IMR-90 (cell line): ENCODE data around the gene GPR176. TPM values are rescaled to one million over a fixed set of nuclear protein-coding genes. Genes with fewer than 3 reads are reported as not detected.

Experiments used
- ATAC-seq: fragments of 200-7000 bp; cut with Tn5 transposase; 2 replicates; pipeline ENCODE4 v1.9.1; 2020; ENCODE audit warnings: low read depth, mild to moderate bottlenecking, moderate library complexity
- BruUV-seq: library from RNA; stranded (reverse); fragments of 400-500 nt; replicated peaks from 2 replicates; lab custom pipeline; 2021; lab: Mats Ljungman, UMichigan
- CTCF ChIA-PET: fragments of 300-600 bp; formaldehyde crosslinking; extraction: SDS; loops from one replicate; lab custom pipeline; 2021; ENCODE audit warnings: antibody characterized with exemption; lab: Yijun Ruan, JAX
- POLR2A ChIA-PET: fragments of 300-600 bp; sonication (Branson Sonifier 250); formaldehyde crosslinking; loops from one replicate; lab custom pipeline; 2022; ENCODE audit warnings: antibody characterized with exemption; ENCODE audit not compliant: unreplicated experiment; lab: Charles Lee
- DNase-seq: peaks from one replicate; pipeline ENCODE4 v3.0.0; 2013
- H2AFZ ChIP-seq: replicated peaks from 2 replicates; pipeline ENCODE3; 2013; ENCODE audit warnings: low read length, mild to moderate bottlenecking; ENCODE audit not compliant: poor library complexity
- H2AK5ac ChIP-seq: 2 replicates; pipeline ENCODE4 v1.6.1; 2013; ENCODE audit warnings: low read depth, low read length, inconsistent platforms
- H2AK9ac ChIP-seq: replicated peaks from 2 replicates; pipeline ENCODE3; 2013; ENCODE audit warnings: mild to moderate bottlenecking, low read depth, low read length, moderate library complexity; ENCODE audit not compliant: poor library complexity
- H2BK120ac ChIP-seq: 2 replicates; pipeline ENCODE4 v1.6.1; 2013; ENCODE audit warnings: low read depth, low read length, inconsistent platforms
- H2BK15ac ChIP-seq: 3 replicates; pipeline ENCODE4 v1.6.1; 2013; ENCODE audit warnings: low read depth, low read length, inconsistent platforms
- H2BK20ac ChIP-seq: 2 replicates; pipeline ENCODE4 v1.6.1; 2013; ENCODE audit warnings: low read depth, mild to moderate bottlenecking, inconsistent platforms, low read length, moderate library complexity
- H2BK5ac ChIP-seq: 2 replicates; pipeline ENCODE4 v1.6.1; 2013; ENCODE audit warnings: mild to moderate bottlenecking, low read depth, low read length, inconsistent platforms; ENCODE audit not compliant: poor library complexity, severe bottlenecking
- H3K14ac ChIP-seq: replicated peaks from 2 replicates; pipeline ENCODE4 v1.6.1; 2013; ENCODE audit warnings: low read depth, low read length, inconsistent platforms
- H3K18ac ChIP-seq: 2 replicates; pipeline ENCODE4 v1.6.1; 2013; ENCODE audit warnings: low read depth, low read length, control low read depth
- H3K23ac ChIP-seq: 2 replicates; pipeline ENCODE4 v1.6.1; 2013; ENCODE audit warnings: low read depth, low read length, inconsistent platforms
- H3K27ac ChIP-seq: 2 replicates; pipeline ENCODE4 v1.5.1; 2013; ENCODE audit warnings: mild to moderate bottlenecking, control low read depth, low read length; ENCODE audit not compliant: insufficient read depth
- H3K27me3 ChIP-seq: 2 replicates; pipeline ENCODE4 v1.6.1; 2013; ENCODE audit warnings: low read length; ENCODE audit not compliant: control insufficient read depth, insufficient read depth
- H3K36me3 ChIP-seq: 2 replicates; pipeline ENCODE4 v1.6.1; 2013; ENCODE audit warnings: low read length, mixed read lengths; ENCODE audit not compliant: control insufficient read depth, insufficient read depth
- H3K4ac ChIP-seq: 2 replicates; pipeline ENCODE4 v1.6.1; 2013; ENCODE audit warnings: low read depth, low read length, inconsistent platforms
- H3K4me1 ChIP-seq: 2 replicates; pipeline ENCODE4 v1.6.1; 2013; ENCODE audit warnings: low read length, mixed read lengths; ENCODE audit not compliant: control insufficient read depth, insufficient read depth
- H3K4me2 ChIP-seq: 2 replicates; pipeline ENCODE4 v1.6.1; 2013; ENCODE audit warnings: low read depth, mild to moderate bottlenecking, control low read depth, low read length, moderate library complexity
- H3K4me3 ChIP-seq: 2 replicates; pipeline ENCODE4 v1.5.1; 2013; ENCODE audit warnings: low read depth, mild to moderate bottlenecking, control low read depth, low read length, moderate library complexity; ENCODE audit not compliant: insufficient read depth
- H3K56ac ChIP-seq: 2 replicates; pipeline ENCODE4 v1.6.1; 2013; ENCODE audit warnings: low read length, inconsistent platforms; ENCODE audit not compliant: insufficient read depth; ENCODE audit errors: extremely low read depth
- H3K79me1 ChIP-seq, 2 experiments: 2 replicates each; pipeline ENCODE4 v1.6.1; 2013; ENCODE audit warnings: low read length in 2 of 2, inconsistent platforms in 1 of 2, low read depth in 1 of 2
- H3K9ac ChIP-seq: 2 replicates; pipeline ENCODE4 v1.6.1; 2013; ENCODE audit warnings: low read depth, low read length, control low read depth
- H3K9me1 ChIP-seq: 2 replicates; pipeline ENCODE4 v1.6.1; 2013; ENCODE audit warnings: low read length, inconsistent platforms; ENCODE audit not compliant: insufficient read depth
- H3K9me3 ChIP-seq: 2 replicates; pipeline ENCODE4 v1.6.1; 2013; ENCODE audit warnings: low read length; ENCODE audit not compliant: control insufficient read depth, insufficient read depth
- H4K20me1 ChIP-seq: 2 replicates; pipeline ENCODE4 v1.6.1; 2013; ENCODE audit warnings: low read length, inconsistent platforms; ENCODE audit not compliant: insufficient read depth
- H4K5ac ChIP-seq: 2 replicates; pipeline ENCODE4 v1.6.1; 2013; ENCODE audit warnings: mild to moderate bottlenecking, low read depth, low read length, control low read depth
- H4K8ac ChIP-seq, 2 experiments: 2 replicates each; pipeline ENCODE4 v1.6.1; 2013; ENCODE audit warnings: low read depth in 2 of 2, low read length in 2 of 2, control low read depth in 1 of 2, inconsistent platforms in 1 of 2
- H4K91ac ChIP-seq: 2 replicates; pipeline ENCODE4 v1.6.1; 2013; ENCODE audit warnings: low read depth, low read length, inconsistent platforms; ENCODE audit not compliant: insufficient read depth
- CHD1 ChIP-seq: IDR thresholded peaks from 2 replicates; pipeline ENCODE4 v1.6.1; 2012; ENCODE audit warnings: low read depth, low read length, improper control_type of control experiment
- FOS ChIP-seq: fragments of 150-350 bp; IDR thresholded peaks from 2 replicates; pipeline ENCODE4 v1.6.1; 2016; ENCODE audit warnings: low read depth, low read length
- MAFK ChIP-seq: IDR thresholded peaks from 2 replicates; pipeline ENCODE4 v1.6.1; 2012; ENCODE audit warnings: low read depth, low read length, improper control_type of control experiment
- MAZ ChIP-seq: IDR thresholded peaks from 2 replicates; pipeline ENCODE4 v1.6.1; 2012; ENCODE audit warnings: low read depth, mild to moderate bottlenecking, low read length, improper control_type of control experiment, moderate library complexity, borderline replicate concordance
- POLR2A ChIP-seq: IDR thresholded peaks from 2 replicates; pipeline ENCODE4 v1.6.1; 2012; ENCODE audit warnings: mild to moderate bottlenecking, low read depth, low read length
- RAD21 ChIP-seq: IDR thresholded peaks from 2 replicates; pipeline ENCODE4 v1.6.1; 2012; ENCODE audit warnings: low read length, improper control_type of control experiment
- RCOR1 ChIP-seq: IDR thresholded peaks from 2 replicates; pipeline ENCODE4 v1.6.1; 2012; ENCODE audit warnings: mild to moderate bottlenecking, low read length, improper control_type of control experiment; ENCODE audit not compliant: insufficient replicate concordance
- RFX5 ChIP-seq: IDR thresholded peaks from 2 replicates; pipeline ENCODE4 v1.8.0; 2012; ENCODE audit warnings: low read depth, mild to moderate bottlenecking, low read length, moderate library complexity
- SMC3 ChIP-seq: fragments of 150-350 bp; IDR thresholded peaks from 2 replicates; pipeline ENCODE4 v1.6.1; 2016; ENCODE audit warnings: low read depth, mild to moderate bottlenecking, antibody characterized with exemption, low read length, moderate library complexity
- WGBS, 2 experiments: methylation state at CpG; one replicate each; pipeline versions ENCODE4 v1.1.5 to v1.1.7; 2013; ENCODE audit warnings: missing lambda C conversion rate in 2 of 2; ENCODE audit not compliant: insufficient read length in 1 of 2; ENCODE audit errors: extremely low coverage in 2 of 2; 5-methylcytosine and 5-hydroxymethylcytosine counted together
- dilution Hi-C: fragments of 300-500 bp; cut with HindIII; formaldehyde crosslinking; loops from one replicate; pipeline ENCODE4 v1.14.3; 2018; ENCODE audit warnings: low sequenced_read_pairs; ENCODE audit not compliant: unreplicated experiment
- in situ Hi-C: fragments of 300-500 bp; cut with MboI; formaldehyde crosslinking; loops from 3 replicates; pipeline ENCODE4 v1.14.3; 2019; ENCODE audit warnings: low sequenced_read_pairs, inconsistent platforms, mixed read lengths
- intact Hi-C: fragments of 100-400 bp; cut with micrococcal nuclease; formaldehyde crosslinking; loops from 2 replicates; pipeline ENCODE4 v1.10.0; 2022
- polyA plus RNA-seq, 3 experiments: library from polyadenylated mRNA; depleted of rRNA; stranded (reverse); fragments of >200 nt; gene quantifications; 2 replicates each; pipeline ENCODE4 v1.2.3, GENCODE V29; 2012; ENCODE audit warnings: low replicate concordance in 1 of 3
- total RNA-seq: library from RNA; depleted of rRNA; stranded (reverse); fragments of >200 nt; gene quantifications from 2 replicates; pipeline ENCODE4 v1.2.3, GENCODE V29; 2012
- TF ChIP-seq, protein P1 (sequence below): fragments of 150-350 bp; IDR thresholded peaks from 2 replicates; pipeline ENCODE4 v1.6.1; 2017; ENCODE audit warnings: mild to moderate bottlenecking, antibody characterized with exemption, low read length, low read depth
- TF ChIP-seq, protein P2 (sequence below): conservative IDR thresholded peaks from 2 replicates; pipeline ENCODE4 v1.5.1; 2012; ENCODE audit warnings: mild to moderate bottlenecking, low read depth, low read length, improper control_type of control experiment

The GPR176 gene
- total and polyA plus RNA-seq, 2 of the 4 experiments (the other 2 are of a cell fraction) = 114 to 246 TPM

GRCh38 chr15:39826975-39827374 lies 93.1 kb downstream of the GPR176 start:
- no CpG with 5 or more reads among the region's 2 CpGs for WGBS, 2 experiments
- no peak overlapping the region for H3K4ac ChIP-seq
- no peak overlapping the region for H3K9ac ChIP-seq
- H3K14ac ChIP-seq = no peak overlapping the region
- H3K23ac ChIP-seq = no peak overlapping the region
- H2AFZ ChIP-seq = no peak overlapping the region
- H2AK9ac ChIP-seq = no peak overlapping the region
- ChIA-PET POLR2A (no interaction called here), CTCF (interaction anchor here (0.6 kb wide), 2 partner anchors 40 kb away, joined by 3 to 4 read pairs; no protein-coding TSS in a partner anchor)
- H3K4me1 ChIP-seq = peaks cover 19% of the 10 kb centered on the region
- no peak overlapping the region for H3K4me2 ChIP-seq
- ATAC-seq (no peak), DNase-seq (no peak)
- no peak overlapping the region for H4K8ac ChIP-seq
- peaks cover 92% of the 10 kb centered on the region for H4K20me1 ChIP-seq
- H3K36me3 ChIP-seq = no peaks in the 10 kb centered on the region
- H2BK120ac ChIP-seq = no peak overlapping the region
- in situ Hi-C loops = no loop called here
- no peak overlapping the region for H3K18ac ChIP-seq
- H3K27me3 ChIP-seq = no peaks in the 10 kb centered on the region
- H2AK5ac ChIP-seq = no peak overlapping the region
- intact Hi-C loops = no loop called here
- H2BK20ac ChIP-seq = no peak overlapping the region
- dilution Hi-C loops = no loop called here
- H2BK15ac ChIP-seq = no peak overlapping the region
- H3K9me3 ChIP-seq = no peaks in the 10 kb centered on the region; the same call in 1 of the 2 replicates
- no peak overlapping the region for H2BK5ac ChIP-seq
- TF ChIP-seq MAFK (no peak), CHD1 (no peak), POLR2A (no peak), FOS (no peak), RFX5 (no peak), SMC3 (no peak), RCOR1 (no peak), MAZ (no peak), RAD21 (no peak)
- TF ChIP-seq, protein P1, sequence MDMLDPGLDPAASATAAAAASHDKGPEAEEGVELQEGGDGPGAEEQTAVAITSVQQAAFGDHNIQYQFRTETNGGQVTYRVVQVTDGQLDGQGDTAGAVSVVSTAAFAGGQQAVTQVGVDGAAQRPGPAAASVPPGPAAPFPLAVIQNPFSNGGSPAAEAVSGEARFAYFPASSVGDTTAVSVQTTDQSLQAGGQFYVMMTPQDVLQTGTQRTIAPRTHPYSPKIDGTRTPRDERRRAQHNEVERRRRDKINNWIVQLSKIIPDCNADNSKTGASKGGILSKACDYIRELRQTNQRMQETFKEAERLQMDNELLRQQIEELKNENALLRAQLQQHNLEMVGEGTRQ = no peak
- TF ChIP-seq, protein P2, sequence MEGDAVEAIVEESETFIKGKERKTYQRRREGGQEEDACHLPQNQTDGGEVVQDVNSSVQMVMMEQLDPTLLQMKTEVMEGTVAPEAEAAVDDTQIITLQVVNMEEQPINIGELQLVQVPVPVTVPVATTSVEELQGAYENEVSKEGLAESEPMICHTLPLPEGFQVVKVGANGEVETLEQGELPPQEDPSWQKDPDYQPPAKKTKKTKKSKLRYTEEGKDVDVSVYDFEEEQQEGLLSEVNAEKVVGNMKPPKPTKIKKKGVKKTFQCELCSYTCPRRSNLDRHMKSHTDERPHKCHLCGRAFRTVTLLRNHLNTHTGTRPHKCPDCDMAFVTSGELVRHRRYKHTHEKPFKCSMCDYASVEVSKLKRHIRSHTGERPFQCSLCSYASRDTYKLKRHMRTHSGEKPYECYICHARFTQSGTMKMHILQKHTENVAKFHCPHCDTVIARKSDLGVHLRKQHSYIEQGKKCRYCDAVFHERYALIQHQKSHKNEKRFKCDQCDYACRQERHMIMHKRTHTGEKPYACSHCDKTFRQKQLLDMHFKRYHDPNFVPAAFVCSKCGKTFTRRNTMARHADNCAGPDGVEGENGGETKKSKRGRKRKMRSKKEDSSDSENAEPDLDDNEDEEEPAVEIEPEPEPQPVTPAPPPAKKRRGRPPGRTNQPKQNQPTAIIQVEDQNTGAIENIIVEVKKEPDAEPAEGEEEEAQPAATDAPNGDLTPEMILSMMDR = no peak
- no peak overlapping the region for H3K4me3 ChIP-seq
- no peak overlapping the region for H3K56ac ChIP-seq
- H3K79me1 ChIP-seq = peaks cover 51 to 91% of the 10 kb centered on the region in 2 experiments
- H4K5ac ChIP-seq = no peak overlapping the region
- no peak overlapping the region for H4K91ac ChIP-seq
- peaks cover 46% of the 10 kb centered on the region for H3K9me1 ChIP-seq
- no TSS peak for BruUV-seq
- no peak overlapping the region for H3K27ac ChIP-seq
